ENCODE results near the gene TRIM37.
"Not testable (repeated sequence)": the region's sequence is repeated elsewhere in the genome, so short reads cannot be mapped to it uniquely, and the experiment has no call there.

GRCh38 chr17:58957725-58958073 is 149.0 kb downstream of the TRIM37 start:
- not testable (repeated sequence) for TF ChIP-seq FOSL2 (IDR thresholded peaks at IDR 0.05; ENCODE audit: borderline replicate concordance, low read depth); GATA2 (CRISPR knock-in tag; IDR thresholded peaks at IDR 0.05); SIN3A (IDR thresholded peaks at IDR 0.05; ENCODE audit: borderline replicate concordance, low read depth, low read length); NFIC (IDR thresholded peaks at IDR 0.05; ENCODE audit: borderline replicate concordance); CTCF (IDR thresholded peaks at IDR 0.05); TAF1 (IDR thresholded peaks at IDR 0.05; ENCODE audit: borderline replicate concordance, low read depth, low read length); IRF3 (IDR thresholded peaks at IDR 0.05; ENCODE audit: low read depth, low read length); GABPA (IDR thresholded peaks at IDR 0.05; ENCODE audit: low read depth); JUND (IDR thresholded peaks at IDR 0.05); RFX5 (IDR thresholded peaks at IDR 0.05; ENCODE audit: low read length); REST (IDR thresholded peaks at IDR 0.05; ENCODE audit: low read depth, low read length)
